ENCODE measurements around the gene ATP10A.

ATP10A gene

GRCh38 chr15:25679964-25680685 lies 183.0 kb downstream of the ATP10A start:
- no peak overlapping the region for H3K4me3 ChIP-seq (ENCODE audit: low read length)
- DNase-seq (ENCODE audit: low read depth) = no peak
- no peak for TF ChIP-seq CTCF (conservative IDR thresholded peaks at IDR 0.05; ENCODE audit: low read length)

GRCh38 chr15:25679492-25679891 lies 183.6 kb downstream of the ATP10A start:
- no peak for DNase-seq (ENCODE audit: low read depth)
- no peak for TF ChIP-seq CTCF (conservative IDR thresholded peaks at IDR 0.05; ENCODE audit: low read length)

GRCh38 chr15:25678500-25678855 lies 184.6 kb downstream of the ATP10A start:
- DNase-seq (ENCODE audit: low read depth) = no peak
- TF ChIP-seq CTCF (conservative IDR thresholded peaks at IDR 0.05; ENCODE audit: low read length) = no peak
- no peak overlapping the region for H3K4me3 ChIP-seq (ENCODE audit: low read length)

More at GRCh38 chr15:25679492-25679891, 183.6 kb downstream of the ATP10A start:
- no peak overlapping the region for H3K4me3 ChIP-seq (ENCODE audit: low read length)

- no peak for DNase-seq (ENCODE audit: low read depth)
- no peak for TF ChIP-seq CTCF (conservative IDR thresholded peaks at IDR 0.05; ENCODE audit: low read length)
- H3K4me3 ChIP-seq (ENCODE audit: low read length) = no peak overlapping the region
Observed at GRCh38 chr15:25677719-25678499, 185.2 kb downstream of the ATP10A start.

- TF ChIP-seq CTCF (conservative IDR thresholded peaks at IDR 0.05; ENCODE audit: low read length) = no peak
- no peak for DNase-seq (ENCODE audit: low read depth)
- H3K4me3 ChIP-seq (ENCODE audit: low read length) = no peak overlapping the region
Observed at GRCh38 chr15:25676070-25676469, 187.1 kb downstream of the ATP10A start.

GRCh38 chr15:25675396-25675795 lies 187.7 kb downstream of the ATP10A start:
- no peak for DNase-seq (ENCODE audit: low read depth)
- TF ChIP-seq CTCF (conservative IDR thresholded peaks at IDR 0.05; ENCODE audit: low read length) = no peak
- no peak overlapping the region for H3K4me3 ChIP-seq (ENCODE audit: low read length)

GRCh38 chr15:25674913-25675312 lies 188.2 kb downstream of the ATP10A start:
- no peak for DNase-seq (ENCODE audit: low read depth)
- TF ChIP-seq CTCF (conservative IDR thresholded peaks at IDR 0.05; ENCODE audit: low read length) = no peak
- H3K4me3 ChIP-seq (ENCODE audit: low read length) = no peak overlapping the region

Data from AG10803 (cell line).